Kidney epithelial cell (primary cell): ENCODE results near the gene ATXN7L1. TPM values are rescaled to one million over a fixed set of nuclear protein-coding genes. Genes with fewer than 3 reads are reported as not detected.

Experiments used
- DNase-seq: peaks from one replicate; pipeline ENCODE4 v3.0.0-alpha.2; 2010; ENCODE audit warnings: low read depth
- H3K27me3 ChIP-seq: 2 replicates; pipeline ENCODE4 v1.6.0; 2011; ENCODE audit warnings: low read length; ENCODE audit not compliant: control insufficient read depth, insufficient read depth
- H3K36me3 ChIP-seq: 2 replicates; pipeline ENCODE4 v1.5.1; 2011; ENCODE audit warnings: low read length; ENCODE audit not compliant: control insufficient read depth, insufficient read depth
- H3K4me3 ChIP-seq: 2 replicates; pipeline ENCODE4 v1.5.1; 2011; ENCODE audit warnings: low read depth, mild to moderate bottlenecking, control low read depth, low read length
- CTCF ChIP-seq: IDR thresholded peaks from 2 replicates; pipeline ENCODE4 v1.5.1; 2011; ENCODE audit warnings: mild to moderate bottlenecking, moderate library complexity, low read length, control low read depth, inconsistent platforms; ENCODE audit not compliant: insufficient read depth, poor library complexity, severe bottlenecking
- total RNA-seq: library from RNA; depleted of rRNA; stranded (reverse); fragments of >200 nt; gene quantifications from 2 replicates; pipeline ENCODE4 v1.2.3, GENCODE V29; 2015

The ATXN7L1 gene
- total RNA-seq, 1 donor from 2014 or later, result 2.4 TPM

GRCh38 chr7:105723572-105723971 is 152.8 kb downstream of the ATXN7L1 start:
- Histone ChIP-seq H3K27me3 (no peaks in the 10 kb centered on the region), H3K4me3 (no peak overlapping the region), H3K36me3 (no peaks in the 10 kb centered on the region)
- no peak for TF ChIP-seq CTCF
- DNase-seq, result no peak

GRCh38 chr7:105721571-105722104 is 154.8 kb downstream of the ATXN7L1 start:
- DNase-seq, result no peak
- Histone ChIP-seq H3K4me3 (no peak overlapping the region), H3K36me3 (no peaks in the 10 kb centered on the region), H3K27me3 (no peaks in the 10 kb centered on the region)
- no peak for TF ChIP-seq CTCF

GRCh38 chr7:105719919-105720318 is 156.5 kb downstream of the ATXN7L1 start:
- H3K36me3 ChIP-seq, result no peaks in the 10 kb centered on the region
- no peak for TF ChIP-seq CTCF
- H3K27me3 ChIP-seq, result no peaks in the 10 kb centered on the region
- no peak for DNase-seq
- H3K4me3 ChIP-seq, result no peak overlapping the region

GRCh38 chr7:105719395-105719794 is 157.0 kb downstream of the ATXN7L1 start:
- TF ChIP-seq CTCF, result no peak
- no peak for DNase-seq
- no peak overlapping the region for H3K4me3 ChIP-seq
- no peaks in the 10 kb centered on the region for H3K36me3 ChIP-seq
- no peaks in the 10 kb centered on the region for H3K27me3 ChIP-seq

GRCh38 chr7:105718511-105718925 is 157.9 kb downstream of the ATXN7L1 start:
- Histone ChIP-seq H3K27me3 (no peaks in the 10 kb centered on the region), H3K36me3 (no peaks in the 10 kb centered on the region), H3K4me3 (no peak overlapping the region)
- DNase-seq, result no peak
- TF ChIP-seq CTCF, result no peak

GRCh38 chr7:105715528-105715927 is 160.9 kb downstream of the ATXN7L1 start:
- TF ChIP-seq CTCF, result no peak
- no peak for DNase-seq
- no peak overlapping the region for H3K4me3 ChIP-seq
- no peaks in the 10 kb centered on the region for H3K36me3 ChIP-seq
- no peaks in the 10 kb centered on the region for H3K27me3 ChIP-seq
